HuH-7 (cell line): Measurements from ENCODE around the gene EVPL.
A peak's percentile ranks its signal among the peaks of the same experiment; 100 is the strongest.
"Not testable (repeated sequence)": the region's sequence is repeated elsewhere in the genome, so short reads cannot be mapped to it uniquely, and the experiment has no call there.

ENCODE experiments used
- DNase-seq: peaks from one replicate; pipeline ENCODE4 v3.0.0; 2011; ENCODE audit warnings: low spot score

EVPL gene

GRCh38 chr17:76027159-76027839, at the start of gene EVPL:
Gene EVPL, minus strand, starts transcription at chr17:76027306. Its CDS starts 108 bp downstream, at chr17:76027198.
- no peak for DNase-seq

DNA sequence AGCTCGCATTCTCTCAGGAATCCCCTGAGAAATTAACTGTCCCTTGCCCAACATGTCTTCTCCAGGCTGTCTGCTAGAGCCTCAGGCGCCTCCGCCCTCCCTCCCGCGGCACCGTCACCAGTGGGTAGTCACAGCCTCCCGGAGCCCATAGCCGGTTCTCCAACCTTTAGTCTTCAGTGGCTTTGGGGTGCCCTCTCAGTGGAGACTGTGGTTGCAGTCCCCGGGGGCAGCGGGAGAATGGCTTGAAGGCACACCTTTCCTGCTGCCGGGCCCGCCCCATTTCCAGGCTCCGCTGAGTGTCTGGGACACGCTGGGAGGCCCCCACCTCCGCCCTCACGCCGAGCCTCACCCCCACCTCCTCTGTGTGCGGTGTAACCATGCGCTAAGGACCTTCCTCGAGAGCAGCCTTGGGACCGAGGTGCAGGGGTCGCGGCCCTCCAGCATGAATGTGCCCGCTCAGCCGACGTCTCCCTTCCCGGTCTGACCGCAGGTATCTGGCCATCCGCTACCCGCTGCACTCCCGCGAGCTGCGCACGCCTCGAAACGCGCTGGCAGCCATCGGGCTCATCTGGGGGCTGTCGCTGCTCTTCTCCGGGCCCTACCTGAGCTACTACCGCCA, 49.1 kb upstream of the EVPL start:
- no peak for DNase-seq

DNA sequence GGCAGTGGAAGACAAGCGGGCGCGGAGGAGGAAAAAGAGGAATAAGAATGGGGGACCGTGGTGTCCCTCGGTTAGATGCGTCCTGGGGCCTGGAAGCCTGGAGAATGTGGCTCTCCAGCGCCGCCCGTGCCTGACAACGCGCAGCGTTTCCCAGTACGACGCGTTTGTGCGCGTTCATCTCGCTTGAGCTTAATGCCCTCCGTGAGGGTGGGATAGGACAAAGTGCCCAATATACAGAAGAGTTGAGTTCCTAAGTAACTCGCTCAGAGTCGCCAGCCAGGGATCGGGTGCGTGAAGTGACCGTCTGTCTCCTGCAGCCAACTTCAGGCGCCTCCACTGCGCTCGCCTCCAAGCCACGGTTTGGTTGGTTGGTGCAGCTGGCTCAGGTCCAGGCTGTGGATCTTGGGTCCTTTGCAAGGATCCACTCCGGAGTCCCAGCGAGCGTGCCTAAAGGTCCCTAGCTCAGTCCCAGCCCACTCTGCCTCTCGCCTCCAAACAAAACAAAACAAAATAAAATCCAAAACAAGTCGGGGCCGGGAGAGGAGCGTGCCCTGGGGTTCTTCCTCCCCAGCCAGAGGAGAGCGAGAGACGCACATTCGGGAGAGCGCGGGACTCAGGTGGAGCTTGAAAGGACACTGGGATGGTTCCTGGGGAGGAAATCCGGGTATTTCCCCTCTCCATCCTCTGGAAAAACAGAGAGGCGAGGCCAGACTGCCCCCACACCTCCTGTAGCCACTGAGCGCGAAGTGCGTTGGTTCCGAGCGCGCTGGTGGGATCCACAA, 48.4 kb upstream of the EVPL start:
- DNase-seq, result peak; percentile 58

- peak; percentile 70 for DNase-seq
These were observed 47.6 kb upstream of the EVPL start, which contains the start of gene GALR2 for GRCh38 chr17:76074390-76075363. Gene GALR2, plus strand, starts transcription at chr17:76074781. Its CDS starts 103 bp downstream, at chr17:76074884.

- peak; percentile 97 for DNase-seq
These were observed 45.2 kb upstream of the EVPL start, which contains the start of gene SRP68 for GRCh38 chr17:76072148-76072858. Gene SRP68, minus strand, starts transcription at chr17:76072517. Its CDS starts 26 bp downstream, at chr17:76072491.

DNA sequence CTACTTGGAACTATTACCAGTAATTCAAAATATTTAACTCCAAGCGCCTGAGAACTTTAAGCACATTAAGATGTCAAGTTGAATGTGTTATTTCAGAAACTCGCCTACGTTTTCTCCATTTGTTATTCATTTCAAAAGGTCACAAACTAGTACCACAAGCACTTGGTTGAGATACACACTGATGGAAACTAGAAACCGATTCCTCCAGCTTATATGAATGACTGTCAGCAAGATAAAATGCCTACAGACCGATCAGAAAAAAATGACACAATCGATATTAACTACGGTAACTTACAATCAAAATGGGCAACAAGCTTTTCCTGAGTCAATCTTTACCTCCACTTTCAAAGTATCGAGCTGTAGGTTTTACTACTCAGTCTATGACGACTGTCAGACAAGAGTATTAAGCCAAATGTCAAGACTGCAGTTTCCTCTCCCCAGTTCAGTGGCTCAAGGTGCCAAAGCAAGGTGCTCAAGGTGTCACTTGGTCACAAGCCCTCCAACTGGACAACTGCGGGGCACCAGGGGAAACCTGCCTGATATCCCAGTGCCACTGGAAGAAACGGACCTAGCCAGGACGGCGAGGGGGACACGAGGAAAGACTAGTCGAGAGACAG, 44.5 kb upstream of the EVPL start:
- peak; percentile 39 for DNase-seq

DNA sequence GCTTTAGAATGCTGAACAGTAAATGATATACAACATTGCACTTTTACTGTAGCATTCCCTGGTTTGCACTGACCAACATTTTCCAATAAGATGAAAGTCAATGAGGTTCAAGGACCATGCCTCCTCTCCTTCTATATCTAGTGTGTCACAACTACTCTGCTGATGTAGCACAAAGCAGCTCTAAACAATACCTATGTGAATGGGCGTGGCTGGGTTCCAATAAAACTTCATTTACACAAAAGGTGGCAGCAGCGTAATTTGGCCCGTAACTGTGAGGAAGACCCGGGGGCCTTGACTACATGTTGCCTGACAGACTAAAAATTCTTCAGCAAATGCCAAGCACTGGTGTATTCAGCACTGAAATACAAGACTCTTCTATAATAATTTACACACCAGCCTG, 38.7 kb upstream of the EVPL start:
- no peak for DNase-seq

GRCh38 chr17:76063875-76064546, 36.9 kb upstream of the EVPL start:
- no peak for DNase-seq

GRCh38 chr17:76058264-76058663, 31.2 kb upstream of the EVPL start:
- DNase-seq, result not testable (repeated sequence)

GRCh38 chr17:76056882-76057281, 29.8 kb upstream of the EVPL start:
- DNase-seq, result no peak

DNA sequence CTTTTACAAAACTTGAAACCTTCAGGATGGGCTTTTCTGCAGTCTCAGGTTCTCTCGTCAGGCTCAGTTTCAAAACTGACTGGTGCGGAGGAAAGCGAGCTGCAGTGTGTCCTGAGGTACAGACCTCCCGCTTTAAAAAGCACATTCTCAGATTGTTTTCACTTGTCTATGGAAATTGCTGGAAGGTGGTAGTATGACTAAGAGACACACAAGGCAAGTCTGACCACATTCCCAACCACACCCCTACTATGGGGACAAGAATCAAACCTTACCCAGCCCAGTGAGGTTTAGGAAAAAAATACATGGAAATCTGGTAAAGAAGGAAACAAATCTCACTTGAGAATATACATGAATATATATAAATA, 27.0 kb upstream of the EVPL start:
- DNase-seq, result no peak

DNA sequence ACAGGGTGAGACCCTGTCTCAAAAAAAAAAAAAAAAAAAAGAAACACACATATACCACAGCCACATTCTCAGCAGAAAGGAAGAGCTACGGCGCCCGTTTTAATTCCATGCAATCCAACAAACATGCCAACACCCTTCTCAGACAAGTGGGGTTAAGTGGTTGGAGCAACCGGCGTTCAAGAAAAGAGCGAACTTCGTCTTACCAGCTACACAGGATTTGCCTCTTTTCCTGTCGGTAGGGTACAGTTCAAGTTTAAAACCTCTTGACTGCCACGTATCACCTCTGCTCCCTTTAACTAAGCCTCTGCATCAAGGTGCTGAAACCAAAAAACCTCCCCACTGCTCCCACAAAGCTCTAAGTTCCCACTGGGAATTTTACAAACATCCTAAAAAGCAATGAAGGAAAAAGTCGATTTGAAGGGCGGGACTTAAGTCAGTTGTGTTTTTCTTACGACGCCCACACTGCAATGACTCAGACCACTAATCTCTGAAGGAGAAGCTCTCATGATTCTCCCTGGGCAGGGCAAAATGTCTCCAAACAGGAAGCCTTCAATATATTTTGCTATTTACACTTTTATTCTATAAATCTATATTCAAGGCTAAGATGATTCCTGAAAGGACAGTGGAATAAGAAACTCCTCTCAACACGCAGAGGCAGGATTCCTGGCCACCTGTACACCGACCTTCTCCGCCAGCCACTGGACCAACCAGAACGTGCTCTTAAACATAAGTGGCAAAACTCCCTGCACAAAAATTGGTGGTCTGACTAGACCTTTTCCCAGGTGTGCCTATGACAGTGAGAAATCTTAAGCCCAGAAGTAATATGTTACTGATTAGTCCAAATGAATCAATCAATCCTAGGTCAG, 26.4 kb upstream of the EVPL start:
- DNase-seq, result no peak

GRCh38 chr17:76051561-76051960, 24.5 kb upstream of the EVPL start:
- DNase-seq, result no peak

- no peak for DNase-seq
These were observed 23.7 kb upstream of the EVPL start for GRCh38 chr17:76050538-76051467.

GRCh38 chr17:76049836-76050537, 22.9 kb upstream of the EVPL start:
- no peak for DNase-seq

- no peak for DNase-seq
These were observed 22.1 kb upstream of the EVPL start for GRCh38 chr17:76049239-76049638.

GRCh38 chr17:76048711-76049110, 21.6 kb upstream of the EVPL start:
- no peak for DNase-seq
